Measurements from ENCODE around the gene ZNF708.
"Not testable (repeated sequence)": the region's sequence is repeated elsewhere in the genome, so short reads cannot be mapped to it uniquely, and the experiment has no call there.

The ZNF708 gene

DNA sequence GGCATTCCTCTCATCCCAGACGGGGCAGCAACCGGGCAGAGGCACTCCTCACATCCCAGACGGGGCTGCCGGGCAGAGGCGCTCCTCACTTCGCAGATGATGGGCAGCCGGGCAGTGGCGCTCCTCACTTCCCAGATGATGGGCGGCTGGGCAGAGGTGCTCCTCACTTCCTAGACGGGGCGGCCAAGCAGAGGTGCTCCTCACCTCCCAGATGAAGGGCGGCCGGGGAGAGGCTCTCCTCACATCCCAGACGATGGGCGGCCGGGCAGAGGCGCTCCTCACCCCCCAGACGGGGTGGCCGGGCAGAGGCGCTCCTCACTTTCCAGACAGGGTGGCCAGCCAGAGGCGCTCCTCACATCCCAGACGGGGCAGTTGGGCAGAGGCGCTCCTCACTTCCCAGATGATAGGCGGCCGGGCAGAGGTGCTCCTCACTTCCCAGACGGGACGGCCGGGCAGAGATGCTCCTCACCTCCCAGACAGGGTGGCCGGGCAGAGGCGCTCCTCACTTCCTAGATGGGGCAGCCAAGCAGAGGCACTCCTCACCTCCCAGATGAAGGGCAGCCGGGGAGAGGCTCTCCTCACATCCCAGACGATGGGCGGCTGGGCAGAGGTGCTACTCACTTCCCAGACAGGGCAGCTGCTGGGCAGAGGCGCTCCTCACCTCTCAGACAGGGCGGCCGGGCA is 68.9 kb downstream of the ZNF708 start:
- in situ Hi-C loops (cut with HindIII; ENCODE audit: low sequenced_read_pairs), result no loop called here

- in situ Hi-C loops (cut with HindIII; ENCODE audit: low sequenced_read_pairs), result not testable (repeated sequence)
Measured at GRCh38 chr19:21259421-21260124, 69.6 kb downstream of the ZNF708 start.

DNA sequence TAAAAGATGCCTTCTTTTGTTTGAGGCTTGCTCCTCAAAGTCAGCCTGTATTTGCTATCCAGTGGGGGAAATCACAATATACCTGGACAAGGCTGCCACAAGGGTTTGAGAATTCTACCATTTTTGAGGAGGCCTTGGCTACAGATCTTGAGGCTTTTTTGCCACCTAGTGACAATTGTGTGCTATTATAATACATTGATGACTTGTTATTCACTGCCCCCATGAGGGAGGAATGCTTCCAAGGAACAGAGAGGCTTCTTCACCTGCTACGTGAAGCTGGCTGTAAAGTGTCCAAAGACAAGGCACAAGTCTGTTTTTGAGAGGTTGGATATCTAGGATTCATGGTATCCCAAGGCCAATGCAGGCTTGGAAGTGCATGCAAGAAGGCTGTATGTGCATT is 72.5 kb downstream of the ZNF708 start:
- in situ Hi-C loops (cut with HindIII; ENCODE audit: low sequenced_read_pairs), result no loop called here
